GM10266 (cell line): ENCODE data around the gene SEC61A2.

Experiments
- DNase-seq: peaks from one replicate; pipeline ENCODE4 v3.0.0; 2012; ENCODE audit errors: extremely low spot score
- TF ChIP-seq, protein P1 (sequence below): IDR thresholded peaks from 2 replicates; pipeline ENCODE4 v1.5.1; 2012; ENCODE audit warnings: mild to moderate bottlenecking, low read depth; ENCODE audit not compliant: control insufficient read depth, insufficient read depth; ENCODE audit errors: missing control alignments

Gene SEC61A2

DNA sequence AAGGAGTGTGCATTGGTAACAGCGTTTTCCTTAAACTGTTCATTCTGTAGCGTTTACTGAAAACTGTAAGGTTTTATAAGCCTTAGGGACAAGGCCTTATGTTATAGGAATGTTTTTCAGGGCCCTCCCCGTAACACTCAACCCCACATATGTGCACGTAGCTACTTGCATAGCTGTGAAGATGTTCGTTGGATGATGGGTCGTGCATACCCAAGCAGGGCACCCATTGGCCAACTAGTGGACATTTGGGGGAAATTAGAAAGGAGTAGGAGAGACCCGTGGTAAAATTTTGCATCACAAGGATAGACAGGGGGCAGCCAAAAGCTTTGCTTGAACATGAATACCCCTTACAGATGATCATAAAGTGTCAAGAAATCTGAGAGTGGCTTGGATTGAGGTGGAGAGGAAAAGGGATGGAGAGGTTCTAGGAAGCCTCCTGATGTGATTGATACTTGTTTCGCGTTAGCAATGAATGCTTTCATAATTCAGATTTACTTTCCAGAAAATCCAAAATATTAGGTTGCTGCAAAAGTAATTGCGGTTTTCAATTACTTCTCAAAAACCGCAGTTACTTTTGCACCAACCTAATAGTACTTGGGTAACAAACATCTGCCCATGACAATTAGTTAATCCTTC is 878 bp downstream of the SEC61A2 start:
- peak; percentile 70 for DNase-seq
- TF ChIP-seq, protein P1, sequence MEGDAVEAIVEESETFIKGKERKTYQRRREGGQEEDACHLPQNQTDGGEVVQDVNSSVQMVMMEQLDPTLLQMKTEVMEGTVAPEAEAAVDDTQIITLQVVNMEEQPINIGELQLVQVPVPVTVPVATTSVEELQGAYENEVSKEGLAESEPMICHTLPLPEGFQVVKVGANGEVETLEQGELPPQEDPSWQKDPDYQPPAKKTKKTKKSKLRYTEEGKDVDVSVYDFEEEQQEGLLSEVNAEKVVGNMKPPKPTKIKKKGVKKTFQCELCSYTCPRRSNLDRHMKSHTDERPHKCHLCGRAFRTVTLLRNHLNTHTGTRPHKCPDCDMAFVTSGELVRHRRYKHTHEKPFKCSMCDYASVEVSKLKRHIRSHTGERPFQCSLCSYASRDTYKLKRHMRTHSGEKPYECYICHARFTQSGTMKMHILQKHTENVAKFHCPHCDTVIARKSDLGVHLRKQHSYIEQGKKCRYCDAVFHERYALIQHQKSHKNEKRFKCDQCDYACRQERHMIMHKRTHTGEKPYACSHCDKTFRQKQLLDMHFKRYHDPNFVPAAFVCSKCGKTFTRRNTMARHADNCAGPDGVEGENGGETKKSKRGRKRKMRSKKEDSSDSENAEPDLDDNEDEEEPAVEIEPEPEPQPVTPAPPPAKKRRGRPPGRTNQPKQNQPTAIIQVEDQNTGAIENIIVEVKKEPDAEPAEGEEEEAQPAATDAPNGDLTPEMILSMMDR: peak; percentile 53

DNA sequence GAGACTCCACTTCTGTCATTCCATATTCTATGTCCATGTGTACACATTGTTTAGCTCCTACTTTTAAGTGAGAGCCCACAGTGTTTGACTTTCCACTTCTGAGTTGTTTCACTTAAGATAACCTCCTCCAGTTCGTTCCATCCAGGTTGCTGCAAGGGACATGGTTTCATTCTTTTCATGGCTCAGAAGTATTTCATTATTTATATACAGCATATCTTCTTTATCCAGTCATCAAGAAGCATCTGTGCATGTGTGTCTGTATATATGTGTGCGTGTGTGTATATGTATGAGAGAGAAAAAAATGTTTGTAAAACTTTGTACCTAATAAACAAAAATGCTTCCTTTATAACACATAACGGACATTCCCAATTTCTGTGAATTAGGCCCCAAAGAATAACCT is 6.2 kb downstream of the SEC61A2 start:
- no peak for DNase-seq
- TF ChIP-seq, protein P1: no peak

DNA sequence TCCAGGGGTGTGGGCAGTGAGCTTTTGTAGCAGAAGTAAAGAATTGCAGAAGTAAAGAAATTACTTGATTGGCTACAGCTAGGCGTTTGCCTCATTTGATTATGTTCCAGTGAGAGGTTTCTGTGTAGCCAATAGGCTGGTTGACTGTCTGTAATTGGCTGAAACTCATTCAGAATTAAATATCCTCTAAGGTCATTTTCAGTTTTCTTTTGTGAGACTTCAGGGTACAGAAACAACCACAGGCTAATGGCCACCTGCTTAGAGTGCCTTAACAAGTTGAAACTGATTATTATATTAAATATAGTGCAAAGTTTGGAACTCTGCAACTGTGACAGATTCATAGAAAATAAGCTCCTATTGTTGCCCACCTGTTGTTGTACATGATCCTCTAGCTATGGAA is 10.6 kb downstream of the SEC61A2 start:
- no peak for DNase-seq
- TF ChIP-seq, protein P1: no peak

DNA sequence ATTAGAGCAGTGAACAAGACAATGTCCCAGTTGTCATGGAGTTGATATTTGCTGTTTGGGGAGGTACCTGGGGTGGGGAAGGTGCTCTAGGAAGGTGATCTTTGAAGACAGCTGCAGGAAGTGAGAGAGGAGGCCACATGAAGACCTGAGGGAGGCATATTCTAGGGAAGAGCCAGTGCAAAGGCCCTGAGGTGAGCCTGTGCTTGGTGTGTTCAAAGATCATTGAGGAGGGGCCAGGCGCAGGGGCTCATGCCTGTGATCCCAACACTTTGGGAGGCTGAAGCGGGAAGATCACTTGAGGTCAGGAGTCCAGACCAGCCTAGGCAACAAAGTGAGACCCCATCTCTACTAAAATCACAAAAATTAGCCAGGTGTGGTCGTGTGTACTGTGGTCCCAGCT is 15.1 kb downstream of the SEC61A2 start:
- TF ChIP-seq, protein P1: no peak
- no peak for DNase-seq

DNA sequence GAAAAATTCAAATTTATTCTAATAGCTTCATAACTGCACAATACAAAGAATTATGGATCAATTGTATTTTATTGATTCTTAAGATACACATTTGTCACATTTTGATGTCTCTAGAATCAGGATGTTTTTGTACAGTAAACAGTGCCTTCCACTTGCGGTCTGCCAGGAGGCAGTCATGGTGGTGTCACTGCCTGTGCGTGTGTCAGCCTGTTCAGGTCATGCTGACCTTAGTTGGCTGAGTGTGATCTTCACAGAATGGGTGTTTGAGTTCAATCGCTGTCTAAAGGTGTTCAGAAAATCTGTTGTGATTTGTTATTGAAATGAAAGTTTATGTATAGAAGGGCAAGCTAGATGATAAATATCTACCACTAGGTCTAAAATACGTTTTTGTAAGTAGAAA is 20.7 kb downstream of the SEC61A2 start:
- TF ChIP-seq, protein P1: no peak
- no peak for DNase-seq

DNA sequence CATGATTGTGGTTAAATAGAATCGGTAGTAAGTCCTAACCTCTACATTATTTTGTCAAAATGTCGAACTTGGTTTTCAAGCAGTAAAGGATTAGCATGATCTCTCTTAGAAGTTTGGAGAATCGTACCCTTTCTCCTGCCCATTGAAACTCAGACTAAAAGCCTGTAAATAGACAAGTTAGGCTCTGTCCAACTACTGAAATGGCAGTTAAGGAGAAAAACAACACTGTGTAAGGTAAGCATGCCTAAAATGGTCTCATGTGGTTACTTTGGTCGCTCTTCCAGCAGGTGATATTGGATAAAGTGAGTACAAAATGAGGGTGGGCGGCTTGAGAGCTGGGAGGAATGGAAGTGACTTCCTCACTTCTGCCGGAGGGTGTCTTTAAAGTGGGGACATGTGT is 25.0 kb downstream of the SEC61A2 start:
- TF ChIP-seq, protein P1: no peak
- no peak for DNase-seq

DNA sequence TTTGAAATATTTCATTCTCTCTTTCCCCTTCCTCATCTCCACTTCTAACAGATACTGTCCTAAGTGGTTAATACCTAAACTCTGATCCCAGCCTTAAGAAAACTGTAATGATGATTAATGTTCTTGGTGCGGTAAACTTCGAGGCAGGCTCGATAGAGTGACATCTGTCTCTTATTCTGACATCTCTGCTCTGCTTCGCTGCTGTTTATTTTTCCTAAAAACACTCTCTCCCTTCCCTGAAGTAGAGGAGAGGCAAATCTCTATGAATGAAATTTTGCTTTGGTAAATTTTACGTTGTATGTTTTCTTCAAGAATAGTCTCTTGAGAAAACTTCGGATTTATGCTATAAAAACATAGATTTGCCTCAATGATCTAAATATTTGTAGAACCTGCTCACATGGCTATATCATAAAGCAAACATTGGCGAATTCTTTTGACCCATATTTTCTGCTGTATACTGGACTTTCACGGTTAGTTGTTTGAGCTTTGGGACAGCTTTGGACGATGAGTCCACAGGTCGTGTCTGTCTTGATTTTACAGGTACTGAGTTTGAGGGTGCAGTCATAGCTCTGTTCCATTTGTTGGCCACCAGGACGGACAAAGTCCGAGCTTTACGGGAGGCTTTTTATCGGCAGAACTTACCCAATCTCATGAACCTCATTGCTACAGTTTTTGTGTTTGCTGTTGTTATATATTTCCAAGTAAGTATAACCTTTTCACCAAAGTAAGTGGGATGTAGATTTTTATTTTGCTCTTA is 27.1 kb downstream of the SEC61A2 start:
- TF ChIP-seq, protein P1: no peak

More for the DNA sequence above, 27.1 kb downstream of the SEC61A2 start:
- no peak for DNase-seq
